GM23248 (cell line): ENCODE data around the gene PLSCR1. TPM values are rescaled to one million over a fixed set of nuclear protein-coding genes. Genes with fewer than 3 reads are reported as not detected.

Experiments
- DNase-seq: peaks from one replicate; pipeline ENCODE4 v3.0.0-alpha.2; 2015
- H2AFZ ChIP-seq: fragments of 200-600 bp; sonication (generic); 2 replicates; pipeline ENCODE4 v1.6.1; 2016; ENCODE audit warnings: antibody characterized with exemption
- H3F3A ChIP-seq: fragments of 200-600 bp; sonication (generic); 2 replicates; pipeline ENCODE4 v1.6.1; 2016; ENCODE audit warnings: mild to moderate bottlenecking, antibody characterized with exemption, mixed run types; ENCODE audit not compliant: insufficient read depth
- H3K27ac ChIP-seq: fragments of 200-600 bp; sonication (generic); 2 replicates; pipeline ENCODE4 v1.5.1; 2016; ENCODE audit warnings: mild to moderate bottlenecking
- H3K27me3 ChIP-seq: fragments of 200-600 bp; sonication (generic); replicated peaks from 2 replicates; pipeline ENCODE4 v1.6.1; 2016; ENCODE audit warnings: mild to moderate bottlenecking; ENCODE audit not compliant: insufficient read depth
- H3K36me3 ChIP-seq: fragments of 200-600 bp; sonication (generic); 2 replicates; pipeline ENCODE4 v1.6.1; 2016; ENCODE audit warnings: low read depth, mild to moderate bottlenecking
- H3K4me1 ChIP-seq: fragments of 200-600 bp; sonication (generic); 2 replicates; pipeline ENCODE4 v1.6.1; 2016; ENCODE audit warnings: mild to moderate bottlenecking; ENCODE audit not compliant: insufficient read depth
- H3K4me2 ChIP-seq: fragments of 200-600 bp; sonication (generic); one replicate; pipeline ENCODE4 v1.6.1; 2016; ENCODE audit warnings: mild to moderate bottlenecking; ENCODE audit not compliant: unreplicated experiment
- H3K4me3 ChIP-seq: fragments of 200-600 bp; sonication (generic); 2 replicates; pipeline ENCODE4 v1.5.1; 2016; ENCODE audit warnings: mild to moderate bottlenecking
- H3K79me2 ChIP-seq: fragments of 200-600 bp; sonication (generic); 2 replicates; pipeline ENCODE4 v1.6.1; 2016; ENCODE audit warnings: mild to moderate bottlenecking; ENCODE audit not compliant: insufficient read depth
- H3K9ac ChIP-seq: fragments of 200-600 bp; sonication (generic); 2 replicates; pipeline ENCODE4 v1.6.1; 2016; ENCODE audit warnings: mild to moderate bottlenecking
- H3K9me2 ChIP-seq: fragments of 200-600 bp; sonication (generic); 2 replicates; pipeline ENCODE4 v1.6.1; 2016; ENCODE audit warnings: mixed run types, mild to moderate bottlenecking, moderate library complexity; ENCODE audit not compliant: insufficient read depth
- H3K9me3 ChIP-seq: fragments of 200-600 bp; sonication (generic); one replicate; pipeline ENCODE4 v1.6.1; 2017; ENCODE audit warnings: low read depth
- H4K20me1 ChIP-seq: fragments of 200-600 bp; sonication (generic); 2 replicates; pipeline ENCODE4 v1.6.0; 2016; ENCODE audit not compliant: insufficient read depth
- EZH2 ChIP-seq: fragments of 200-600 bp; sonication (generic); IDR thresholded peaks from 2 replicates; pipeline ENCODE4 v1.6.1; 2018; ENCODE audit warnings: antibody characterized with exemption, mild to moderate bottlenecking; ENCODE audit not compliant: insufficient read depth, poor library complexity, severe bottlenecking
- EZH2phosphoT487 ChIP-seq: fragments of 200-600 bp; sonication (generic); IDR thresholded peaks from 2 replicates; pipeline ENCODE4 v1.6.1; 2018; ENCODE audit warnings: antibody characterized with exemption, moderate library complexity, mild to moderate bottlenecking, low read depth; ENCODE audit not compliant: insufficient read depth
- WGBS, 2 experiments: methylation state at CpG; one replicate each; pipeline ENCODE4 v1.1.6; 2015 to 2017; ENCODE audit warnings: low lambda C conversion rate in 2 of 2, low coverage in 1 of 2; ENCODE audit errors: missing lambda C conversion rate in 2 of 2; 5-methylcytosine and 5-hydroxymethylcytosine counted together
- in situ Hi-C: fragments of 300-500 bp; cut with MboI; formaldehyde crosslinking; loops from 2 replicates; pipeline ENCODE4 v1.15.0; 2020
- polyA plus RNA-seq: library from polyadenylated mRNA; unstranded; fragments of >200 nt; fragmentation: Nextera tagmentation; extraction: Ambion mirVana; gene quantifications from 2 replicates; pipeline ENCODE4 v1.2.1, GENCODE V29; 2016
- total RNA-seq: library from RNA; depleted of rRNA; stranded (reverse); fragments of >200 nt; shearing (Covaris generic); gene quantifications from 2 replicates; pipeline ENCODE4 v1.2.3, GENCODE V29; 2014

PLSCR1 gene
- total and polyA plus RNA-seq, 2 experiments from 2014 or later: 23.7 to 28.7 TPM

DNA sequence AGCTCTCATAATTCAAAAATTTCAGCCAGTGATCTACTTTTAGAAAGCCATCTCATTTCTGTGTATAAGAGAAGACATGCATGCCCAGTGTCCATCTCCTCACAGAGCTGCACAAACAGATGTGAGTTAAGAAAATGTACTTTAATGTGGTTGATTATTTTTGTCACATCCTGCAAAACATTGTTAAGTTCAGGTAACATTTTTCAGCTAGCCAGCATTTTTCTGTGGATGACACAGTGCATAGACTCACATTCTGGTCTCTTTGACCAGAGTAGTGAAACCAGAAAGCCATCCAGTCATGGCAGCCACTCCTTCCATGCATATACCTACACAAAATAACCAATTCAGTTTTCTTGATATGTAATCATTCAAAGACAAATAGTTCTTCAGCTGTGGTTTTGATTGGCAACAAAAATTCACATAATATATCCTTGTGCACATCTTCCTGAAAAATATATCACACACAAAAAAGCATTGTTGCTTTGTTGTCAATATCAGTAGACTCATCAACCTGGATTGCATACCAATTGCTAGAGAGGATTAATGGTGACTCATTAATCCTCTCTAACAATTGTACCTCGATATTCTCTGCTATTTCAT lies 2.1 kb upstream of the PLSCR1 start:
- no peak for DNase-seq
- H3K27me3 ChIP-seq: no peaks in the 10 kb centered on the region
- 88 to 93% methylated on average over 1 of the region's 1 CpG for WGBS, 2 experiments
- H3K9ac ChIP-seq: no peak overlapping the region
- no peaks in the 10 kb centered on the region for H3K36me3 ChIP-seq
- H3K9me2 ChIP-seq: no peaks in the 10 kb centered on the region
- H3K27ac ChIP-seq: no peak overlapping the region
- no peak for TF ChIP-seq EZH2
- TF ChIP-seq EZH2phosphoT487: no peak
- H3K79me2 ChIP-seq: peaks cover 7% of the 10 kb centered on the region; the same call in 1 of the 2 replicates
- in situ Hi-C loops: no loop called here
- no peak overlapping the region for H3K4me3 ChIP-seq
- no peak overlapping the region for H2AFZ ChIP-seq
- H3K4me1 ChIP-seq: peaks cover 26% of the 10 kb centered on the region
- H3K9me3 ChIP-seq: no peaks in the 10 kb centered on the region
- H3K4me2 ChIP-seq: no peak overlapping the region
- no peaks in the 10 kb centered on the region for H4K20me1 ChIP-seq
- H3F3A ChIP-seq: peaks cover 6% of the 10 kb centered on the region; the same call in 1 of the 2 replicates

DNA sequence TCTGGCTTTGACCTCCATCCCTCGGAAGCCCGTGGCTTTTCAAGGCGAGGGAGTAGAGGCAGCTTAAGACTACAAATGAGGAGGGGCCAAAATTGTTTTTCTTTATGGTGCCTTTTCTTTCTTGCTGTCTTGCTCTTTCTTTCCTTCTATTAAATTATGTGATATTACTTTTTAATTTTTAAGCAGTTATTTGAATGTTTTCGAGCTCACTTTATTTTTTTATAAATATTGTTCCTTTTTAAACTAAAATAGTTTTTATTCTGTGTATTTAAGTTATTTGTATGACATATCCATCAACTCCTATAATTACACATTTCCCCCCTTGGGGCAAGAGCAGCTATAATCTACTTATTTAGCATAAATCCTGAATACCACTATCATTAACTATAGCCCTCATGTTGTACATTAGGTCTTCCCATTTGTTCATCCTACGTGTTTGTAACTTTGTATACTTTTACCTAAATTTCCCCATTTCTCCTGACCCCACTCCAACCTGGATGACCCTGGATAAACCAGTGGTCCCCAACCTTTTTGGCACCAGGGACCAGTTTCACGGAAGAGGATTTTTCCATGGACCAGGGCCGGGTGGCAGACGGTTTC lies 622 bp upstream of the PLSCR1 start:
- in situ Hi-C loops: no loop called here
- Histone ChIP-seq H3K79me2 (peaks cover 9% of the 10 kb centered on the region; the same call in 1 of the 2 replicates), H3K9ac (peak overlapping the region; percentile 90), H3K36me3 (no peaks in the 10 kb centered on the region), H2AFZ (peak overlapping the region; percentile 92), H3K27me3 (no peaks in the 10 kb centered on the region), H3K4me1 (peaks cover 17% of the 10 kb centered on the region), H3K9me2 (no peaks in the 10 kb centered on the region), H3K27ac (peak overlapping the region; percentile 83), H3K9me3 (no peaks in the 10 kb centered on the region), H3K4me2 (peak overlapping the region; percentile 93), H4K20me1 (no peaks in the 10 kb centered on the region), H3F3A (no peaks in the 10 kb centered on the region), H3K4me3 (peak overlapping the region; percentile 94)
- TF ChIP-seq EZH2phosphoT487 (no peak), EZH2 (no peak)
- WGBS, 2 experiments: 53 to 56% methylated on average over 8 of the region's 8 CpGs
- no peak for DNase-seq

DNA sequence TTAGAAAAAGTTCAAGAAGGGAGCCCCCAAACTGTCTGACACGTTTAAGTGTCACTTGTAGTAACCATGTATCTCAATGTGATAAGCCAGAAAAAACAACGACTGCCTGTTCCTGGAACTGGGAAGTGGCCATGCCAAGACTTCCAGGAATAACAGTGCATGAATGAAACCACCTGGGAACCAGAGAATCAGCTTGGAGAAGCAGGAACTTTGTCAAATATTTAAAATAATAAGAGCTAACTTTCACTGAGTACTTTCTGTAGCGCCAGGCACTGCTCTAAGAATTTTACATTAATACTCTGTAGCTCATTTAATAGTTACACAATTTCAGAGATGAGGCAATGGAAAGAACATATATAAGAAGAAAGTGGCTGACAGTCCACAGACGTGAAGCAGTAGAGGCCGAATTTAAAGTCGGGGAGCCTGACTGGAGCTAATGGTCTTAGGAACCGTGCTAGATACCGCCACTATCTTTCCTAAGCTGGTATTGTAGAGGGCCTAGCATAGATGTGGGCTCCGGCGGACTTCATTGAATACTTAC lies 876 bp downstream of the PLSCR1 start:
- peak overlapping the region; percentile 83 for H3K27ac ChIP-seq
- peak; percentile 65 for DNase-seq
- in situ Hi-C loops: no loop called here
- no peaks in the 10 kb centered on the region for H3K9me2 ChIP-seq
- H3K4me2 ChIP-seq: peak overlapping the region; percentile 93
- no peaks in the 10 kb centered on the region for H3F3A ChIP-seq
- no peaks in the 10 kb centered on the region for H3K36me3 ChIP-seq
- TF ChIP-seq EZH2 (no peak), EZH2phosphoT487 (no peak)
- 2 to 3% methylated on average over 10 of the region's 10 CpGs for WGBS, 2 experiments
- H4K20me1 ChIP-seq: no peaks in the 10 kb centered on the region
- H3K9ac ChIP-seq: peak overlapping the region; percentile 90
- H3K27me3 ChIP-seq: no peaks in the 10 kb centered on the region
- peak overlapping the region; percentile 92 for H2AFZ ChIP-seq
- H3K9me3 ChIP-seq: no peaks in the 10 kb centered on the region
- H3K4me3 ChIP-seq: peak overlapping the region; percentile 94
- peaks cover 17% of the 10 kb centered on the region for H3K4me1 ChIP-seq
- peaks cover 17% of the 10 kb centered on the region; the same call in 1 of the 2 replicates for H3K79me2 ChIP-seq

DNA sequence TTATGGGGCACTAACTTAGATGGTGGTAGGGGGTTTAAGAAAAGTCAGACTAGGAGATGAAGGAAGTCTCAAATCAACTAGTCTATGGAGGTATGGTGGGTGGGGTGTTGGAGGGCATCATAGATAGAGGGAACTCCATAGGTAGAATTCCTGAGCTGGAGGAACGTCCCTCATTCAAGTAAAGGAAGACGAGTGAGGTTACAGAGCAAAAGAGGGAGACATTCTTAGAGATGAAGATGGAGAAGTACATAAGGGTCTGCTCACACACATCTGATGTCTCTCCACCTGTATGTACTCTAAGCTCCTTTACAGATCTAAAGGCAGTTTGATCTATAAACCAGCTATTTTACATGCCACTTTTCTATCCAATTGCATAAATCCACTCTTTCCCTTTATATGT lies 1.4 kb downstream of the PLSCR1 start:
- Histone ChIP-seq H3K27ac (no peak overlapping the region), H3F3A (no peaks in the 10 kb centered on the region), H3K4me1 (peaks cover 17% of the 10 kb centered on the region), H3K9ac (peak overlapping the region; percentile 90), H4K20me1 (no peaks in the 10 kb centered on the region), H3K79me2 (peaks cover 21% of the 10 kb centered on the region; the same call in 1 of the 2 replicates), H3K9me2 (no peaks in the 10 kb centered on the region), H3K36me3 (no peaks in the 10 kb centered on the region), H3K4me2 (peak overlapping the region; percentile 93), H3K9me3 (no peaks in the 10 kb centered on the region), H3K27me3 (no peaks in the 10 kb centered on the region), H2AFZ (peak overlapping the region; percentile 92), H3K4me3 (peak overlapping the region; percentile 94)
- 71 to 89% methylated on average over 2 of the region's 2 CpGs for WGBS, 2 experiments
- in situ Hi-C loops: no loop called here
- TF ChIP-seq EZH2phosphoT487 (no peak), EZH2 (no peak)
- DNase-seq: no peak
